IMR-90 (cell line): Measurements from ENCODE around the gene ATP13A5. TPM values are rescaled to one million over a fixed set of nuclear protein-coding genes. Genes with fewer than 3 reads are reported as not detected.

Experiments
- ATAC-seq: fragments of 200-7000 bp; cut with Tn5 transposase; 2 replicates; pipeline ENCODE4 v1.9.1; 2020; ENCODE audit warnings: low read depth, mild to moderate bottlenecking, moderate library complexity
- BruUV-seq: library from RNA; stranded (reverse); fragments of 400-500 nt; replicated peaks from 2 replicates; lab custom pipeline; 2021; lab: Mats Ljungman, UMichigan
- CTCF ChIA-PET: fragments of 300-600 bp; formaldehyde crosslinking; extraction: SDS; loops from one replicate; lab custom pipeline; 2021; ENCODE audit warnings: antibody characterized with exemption; lab: Yijun Ruan, JAX
- POLR2A ChIA-PET: fragments of 300-600 bp; sonication (Branson Sonifier 250); formaldehyde crosslinking; loops from one replicate; lab custom pipeline; 2022; ENCODE audit warnings: antibody characterized with exemption; ENCODE audit not compliant: unreplicated experiment; lab: Charles Lee
- DNase-seq: peaks from one replicate; pipeline ENCODE4 v3.0.0; 2013
- H2AFZ ChIP-seq: replicated peaks from 2 replicates; pipeline ENCODE3; 2013; ENCODE audit warnings: low read length, mild to moderate bottlenecking; ENCODE audit not compliant: poor library complexity
- H2AK5ac ChIP-seq: 2 replicates; pipeline ENCODE4 v1.6.1; 2013; ENCODE audit warnings: low read depth, low read length, inconsistent platforms
- H2AK9ac ChIP-seq: replicated peaks from 2 replicates; pipeline ENCODE3; 2013; ENCODE audit warnings: mild to moderate bottlenecking, low read depth, low read length, moderate library complexity; ENCODE audit not compliant: poor library complexity
- H2BK120ac ChIP-seq: 2 replicates; pipeline ENCODE4 v1.6.1; 2013; ENCODE audit warnings: low read depth, low read length, inconsistent platforms
- H2BK15ac ChIP-seq: 3 replicates; pipeline ENCODE4 v1.6.1; 2013; ENCODE audit warnings: low read depth, low read length, inconsistent platforms
- H2BK20ac ChIP-seq: 2 replicates; pipeline ENCODE4 v1.6.1; 2013; ENCODE audit warnings: low read depth, mild to moderate bottlenecking, inconsistent platforms, low read length, moderate library complexity
- H2BK5ac ChIP-seq: 2 replicates; pipeline ENCODE4 v1.6.1; 2013; ENCODE audit warnings: mild to moderate bottlenecking, low read depth, low read length, inconsistent platforms; ENCODE audit not compliant: poor library complexity, severe bottlenecking
- H3K14ac ChIP-seq: replicated peaks from 2 replicates; pipeline ENCODE4 v1.6.1; 2013; ENCODE audit warnings: low read depth, low read length, inconsistent platforms
- H3K18ac ChIP-seq: 2 replicates; pipeline ENCODE4 v1.6.1; 2013; ENCODE audit warnings: low read depth, low read length, control low read depth
- H3K23ac ChIP-seq: 2 replicates; pipeline ENCODE4 v1.6.1; 2013; ENCODE audit warnings: low read depth, low read length, inconsistent platforms
- H3K27ac ChIP-seq: 2 replicates; pipeline ENCODE4 v1.5.1; 2013; ENCODE audit warnings: mild to moderate bottlenecking, control low read depth, low read length; ENCODE audit not compliant: insufficient read depth
- H3K27me3 ChIP-seq: 2 replicates; pipeline ENCODE4 v1.6.1; 2013; ENCODE audit warnings: low read length; ENCODE audit not compliant: control insufficient read depth, insufficient read depth
- H3K36me3 ChIP-seq: 2 replicates; pipeline ENCODE4 v1.6.1; 2013; ENCODE audit warnings: low read length, mixed read lengths; ENCODE audit not compliant: control insufficient read depth, insufficient read depth
- H3K4ac ChIP-seq: 2 replicates; pipeline ENCODE4 v1.6.1; 2013; ENCODE audit warnings: low read depth, low read length, inconsistent platforms
- H3K4me1 ChIP-seq: 2 replicates; pipeline ENCODE4 v1.6.1; 2013; ENCODE audit warnings: low read length, mixed read lengths; ENCODE audit not compliant: control insufficient read depth, insufficient read depth
- H3K4me2 ChIP-seq: 2 replicates; pipeline ENCODE4 v1.6.1; 2013; ENCODE audit warnings: low read depth, mild to moderate bottlenecking, control low read depth, low read length, moderate library complexity
- H3K4me3 ChIP-seq: 2 replicates; pipeline ENCODE4 v1.5.1; 2013; ENCODE audit warnings: low read depth, mild to moderate bottlenecking, control low read depth, low read length, moderate library complexity; ENCODE audit not compliant: insufficient read depth
- H3K56ac ChIP-seq: 2 replicates; pipeline ENCODE4 v1.6.1; 2013; ENCODE audit warnings: low read length, inconsistent platforms; ENCODE audit not compliant: insufficient read depth; ENCODE audit errors: extremely low read depth
- H3K79me1 ChIP-seq, 2 experiments: 2 replicates each; pipeline ENCODE4 v1.6.1; 2013; ENCODE audit warnings: low read length in 2 of 2, inconsistent platforms in 1 of 2, low read depth in 1 of 2
- H3K9ac ChIP-seq: 2 replicates; pipeline ENCODE4 v1.6.1; 2013; ENCODE audit warnings: low read depth, low read length, control low read depth
- H3K9me1 ChIP-seq: 2 replicates; pipeline ENCODE4 v1.6.1; 2013; ENCODE audit warnings: low read length, inconsistent platforms; ENCODE audit not compliant: insufficient read depth
- H3K9me3 ChIP-seq: 2 replicates; pipeline ENCODE4 v1.6.1; 2013; ENCODE audit warnings: low read length; ENCODE audit not compliant: control insufficient read depth, insufficient read depth
- H4K20me1 ChIP-seq: 2 replicates; pipeline ENCODE4 v1.6.1; 2013; ENCODE audit warnings: low read length, inconsistent platforms; ENCODE audit not compliant: insufficient read depth
- H4K5ac ChIP-seq: 2 replicates; pipeline ENCODE4 v1.6.1; 2013; ENCODE audit warnings: mild to moderate bottlenecking, low read depth, low read length, control low read depth
- H4K8ac ChIP-seq, 2 experiments: 2 replicates each; pipeline ENCODE4 v1.6.1; 2013; ENCODE audit warnings: low read depth in 2 of 2, low read length in 2 of 2, control low read depth in 1 of 2, inconsistent platforms in 1 of 2
- H4K91ac ChIP-seq: 2 replicates; pipeline ENCODE4 v1.6.1; 2013; ENCODE audit warnings: low read depth, low read length, inconsistent platforms; ENCODE audit not compliant: insufficient read depth
- BHLHE40 ChIP-seq: fragments of 150-350 bp; IDR thresholded peaks from 2 replicates; pipeline ENCODE4 v1.6.1; 2016; ENCODE audit warnings: mild to moderate bottlenecking, low read depth, low read length
- CEBPB ChIP-seq: IDR thresholded peaks from 2 replicates; pipeline ENCODE4 v1.6.1; 2012; ENCODE audit warnings: low read depth, low read length, improper control_type of control experiment
- CTCF ChIP-seq: conservative IDR thresholded peaks from 2 replicates; pipeline ENCODE4 v1.5.1; 2012; ENCODE audit warnings: mild to moderate bottlenecking, low read depth, low read length, improper control_type of control experiment
- FOS ChIP-seq: fragments of 150-350 bp; IDR thresholded peaks from 2 replicates; pipeline ENCODE4 v1.6.1; 2016; ENCODE audit warnings: low read depth, low read length
- MAFK ChIP-seq: IDR thresholded peaks from 2 replicates; pipeline ENCODE4 v1.6.1; 2012; ENCODE audit warnings: low read depth, low read length, improper control_type of control experiment
- MAZ ChIP-seq: IDR thresholded peaks from 2 replicates; pipeline ENCODE4 v1.6.1; 2012; ENCODE audit warnings: low read depth, mild to moderate bottlenecking, low read length, improper control_type of control experiment, moderate library complexity, borderline replicate concordance
- MXI1 ChIP-seq: IDR thresholded peaks from 2 replicates; pipeline ENCODE4 v1.6.1; 2012; ENCODE audit warnings: low read depth, mild to moderate bottlenecking, low read length, moderate library complexity, borderline replicate concordance
- NFE2L2 ChIP-seq: fragments of 150-350 bp; IDR thresholded peaks from 2 replicates; pipeline ENCODE4 v1.6.1; 2016; ENCODE audit warnings: low read depth, mild to moderate bottlenecking, low read length
- POLR2A ChIP-seq: IDR thresholded peaks from 2 replicates; pipeline ENCODE4 v1.6.1; 2012; ENCODE audit warnings: mild to moderate bottlenecking, low read depth, low read length
- RCOR1 ChIP-seq: IDR thresholded peaks from 2 replicates; pipeline ENCODE4 v1.6.1; 2012; ENCODE audit warnings: mild to moderate bottlenecking, low read length, improper control_type of control experiment; ENCODE audit not compliant: insufficient replicate concordance
- RFX5 ChIP-seq: IDR thresholded peaks from 2 replicates; pipeline ENCODE4 v1.8.0; 2012; ENCODE audit warnings: low read depth, mild to moderate bottlenecking, low read length, moderate library complexity
- SMC3 ChIP-seq: fragments of 150-350 bp; IDR thresholded peaks from 2 replicates; pipeline ENCODE4 v1.6.1; 2016; ENCODE audit warnings: low read depth, mild to moderate bottlenecking, antibody characterized with exemption, low read length, moderate library complexity
- dilution Hi-C: fragments of 300-500 bp; cut with HindIII; formaldehyde crosslinking; loops from one replicate; pipeline ENCODE4 v1.14.3; 2018; ENCODE audit warnings: low sequenced_read_pairs; ENCODE audit not compliant: unreplicated experiment
- in situ Hi-C: fragments of 300-500 bp; cut with MboI; formaldehyde crosslinking; loops from 3 replicates; pipeline ENCODE4 v1.14.3; 2019; ENCODE audit warnings: low sequenced_read_pairs, inconsistent platforms, mixed read lengths
- intact Hi-C: fragments of 100-400 bp; cut with micrococcal nuclease; formaldehyde crosslinking; loops from 2 replicates; pipeline ENCODE4 v1.10.0; 2022
- polyA plus RNA-seq, 3 experiments: library from polyadenylated mRNA; depleted of rRNA; stranded (reverse); fragments of >200 nt; gene quantifications; 2 replicates each; pipeline ENCODE4 v1.2.3, GENCODE V29; 2012; ENCODE audit warnings: low replicate concordance in 1 of 3
- total RNA-seq: library from RNA; depleted of rRNA; stranded (reverse); fragments of >200 nt; gene quantifications from 2 replicates; pipeline ENCODE4 v1.2.3, GENCODE V29; 2012

Gene ATP13A5
- total and polyA plus RNA-seq, 2 of the 4 experiments (the other 2 are of a cell fraction): not detected

GRCh38 chr3:193372783-193373182 is 5.8 kb downstream of the ATP13A5 start:
- H3K9me3 ChIP-seq: peaks cover 3% of the 10 kb centered on the region
- no TSS peak for BruUV-seq
- DNase-seq (no peak), ATAC-seq (no peak)
- no peak overlapping the region for H3K18ac ChIP-seq
- H3K4me1 ChIP-seq: no peaks in the 10 kb centered on the region
- H2BK5ac ChIP-seq: no peak overlapping the region
- H3K27me3 ChIP-seq: no peaks in the 10 kb centered on the region
- in situ Hi-C loops (no loop called here), dilution Hi-C loops (no loop called here), intact Hi-C loops (no loop called here)
- H2BK120ac ChIP-seq: no peak overlapping the region
- no peaks in the 10 kb centered on the region for H3K36me3 ChIP-seq
- H3K4me2 ChIP-seq: no peak overlapping the region
- no peak overlapping the region for H4K8ac ChIP-seq
- H2AK5ac ChIP-seq: no peak overlapping the region
- H3K4ac ChIP-seq: no peak overlapping the region
- POLR2A ChIA-PET: no interaction called here
- H2AFZ ChIP-seq: no peak overlapping the region
- H3K14ac ChIP-seq: no peak overlapping the region
- H3K56ac ChIP-seq: no peak overlapping the region
- H3K9me1 ChIP-seq: no peaks in the 10 kb centered on the region
- no peak overlapping the region for H3K4me3 ChIP-seq
- no peak overlapping the region for H3K9ac ChIP-seq
- no peak overlapping the region for H3K27ac ChIP-seq
- H2AK9ac ChIP-seq: no peak overlapping the region
- no peak overlapping the region for H3K23ac ChIP-seq
- no peaks in the 10 kb centered on the region for H4K20me1 ChIP-seq
- H3K79me1 ChIP-seq: no peaks in the 10 kb centered on the region
- no peak overlapping the region for H2BK20ac ChIP-seq
- no peak overlapping the region for H4K91ac ChIP-seq
- H2BK15ac ChIP-seq: no peak overlapping the region
- no peak overlapping the region for H4K5ac ChIP-seq
- CTCF ChIA-PET: no interaction called here
- TF ChIP-seq NFE2L2: no peak
- TF ChIP-seq POLR2A: no peak
- TF ChIP-seq MAFK: no peak
- no peak for TF ChIP-seq SMC3
- TF ChIP-seq MXI1: no peak
- no peak for TF ChIP-seq FOS
- no peak for TF ChIP-seq MAZ
- TF ChIP-seq BHLHE40: no peak
- TF ChIP-seq CEBPB: no peak
- TF ChIP-seq RCOR1: no peak
- TF ChIP-seq CTCF: no peak
- no peak for TF ChIP-seq RFX5
